Astrocyte of the cerebellum (primary cell): ENCODE results near the gene TRAFD1.

Source experiments
- DNase-seq: peaks from one replicate; pipeline ENCODE4 v3.0.0-alpha.2; 2011; ENCODE audit warnings: low read depth
- H3K4me3 ChIP-seq: 2 replicates; pipeline ENCODE4 v1.5.1; 2011; ENCODE audit warnings: mild to moderate bottlenecking, low read depth, low read length, moderate library complexity
- in situ Hi-C: cut with HindIII; loops from 2 replicates; pipeline ENCODE4 v1.10.0; 2017; ENCODE audit warnings: low sequenced_read_pairs
- TF ChIP-seq, protein P1 (sequence below): IDR thresholded peaks from 2 replicates; pipeline ENCODE4 v1.5.1; 2012; ENCODE audit warnings: low read length, low read depth, moderate library complexity, mild to moderate bottlenecking; ENCODE audit errors: missing control alignments

Gene TRAFD1

DNA sequence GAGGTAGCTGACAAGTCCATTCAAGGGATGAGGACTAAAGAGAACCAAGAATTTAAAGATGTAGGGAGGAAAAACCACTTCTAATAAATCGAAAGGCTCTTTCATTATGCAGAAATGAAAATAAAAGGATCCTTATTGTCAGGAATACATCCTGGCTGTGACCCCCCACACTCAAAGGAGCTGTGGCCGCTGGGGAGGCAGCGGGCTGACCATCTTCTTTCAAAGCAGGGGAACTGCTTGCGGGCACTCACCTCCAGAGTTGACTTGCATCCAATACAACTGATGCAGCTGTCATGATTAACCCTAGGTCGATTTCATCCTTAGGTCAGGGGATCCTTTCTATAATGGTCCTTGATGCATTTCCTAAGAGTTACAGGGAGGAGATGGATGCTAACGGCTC, 35.3 kb downstream of the TRAFD1 start:
- TF ChIP-seq, protein P1, sequence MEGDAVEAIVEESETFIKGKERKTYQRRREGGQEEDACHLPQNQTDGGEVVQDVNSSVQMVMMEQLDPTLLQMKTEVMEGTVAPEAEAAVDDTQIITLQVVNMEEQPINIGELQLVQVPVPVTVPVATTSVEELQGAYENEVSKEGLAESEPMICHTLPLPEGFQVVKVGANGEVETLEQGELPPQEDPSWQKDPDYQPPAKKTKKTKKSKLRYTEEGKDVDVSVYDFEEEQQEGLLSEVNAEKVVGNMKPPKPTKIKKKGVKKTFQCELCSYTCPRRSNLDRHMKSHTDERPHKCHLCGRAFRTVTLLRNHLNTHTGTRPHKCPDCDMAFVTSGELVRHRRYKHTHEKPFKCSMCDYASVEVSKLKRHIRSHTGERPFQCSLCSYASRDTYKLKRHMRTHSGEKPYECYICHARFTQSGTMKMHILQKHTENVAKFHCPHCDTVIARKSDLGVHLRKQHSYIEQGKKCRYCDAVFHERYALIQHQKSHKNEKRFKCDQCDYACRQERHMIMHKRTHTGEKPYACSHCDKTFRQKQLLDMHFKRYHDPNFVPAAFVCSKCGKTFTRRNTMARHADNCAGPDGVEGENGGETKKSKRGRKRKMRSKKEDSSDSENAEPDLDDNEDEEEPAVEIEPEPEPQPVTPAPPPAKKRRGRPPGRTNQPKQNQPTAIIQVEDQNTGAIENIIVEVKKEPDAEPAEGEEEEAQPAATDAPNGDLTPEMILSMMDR: no peak
- DNase-seq: no peak
- no peak overlapping the region for H3K4me3 ChIP-seq
- in situ Hi-C loops: no loop called here

- in situ Hi-C loops: no loop called here
- no peak overlapping the region for H3K4me3 ChIP-seq
- DNase-seq: peak; percentile 13
- TF ChIP-seq, protein P1: no peak
These were observed 36.4 kb downstream of the TRAFD1 start for GRCh38 chr12:112161711-112162110.

GRCh38 chr12:112162241-112162790, 37.0 kb downstream of the TRAFD1 start:
- in situ Hi-C loops: no loop called here
- TF ChIP-seq, protein P1: no peak
- no peak for DNase-seq
- no peak overlapping the region for H3K4me3 ChIP-seq

DNA sequence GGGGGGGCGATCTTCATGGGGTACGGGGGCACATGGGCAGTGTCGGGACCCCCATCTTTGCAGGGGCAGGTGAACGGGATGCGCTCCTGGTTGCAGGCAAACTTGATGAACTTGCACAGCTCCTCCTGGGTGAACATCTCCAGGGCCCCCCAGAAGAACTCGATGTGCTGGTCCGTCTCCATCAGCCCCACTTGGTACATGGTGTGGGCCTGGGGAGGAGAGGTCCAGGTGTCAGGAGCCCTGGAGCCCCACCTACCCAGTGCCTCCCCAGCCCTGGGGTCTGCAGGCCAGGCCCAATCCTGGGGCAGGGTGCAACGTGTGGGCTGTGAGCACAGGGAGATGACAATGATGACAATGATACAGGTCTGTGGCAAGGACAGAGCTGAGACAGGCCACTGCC, 37.7 kb downstream of the TRAFD1 start:
- in situ Hi-C loops: no loop called here
- H3K4me3 ChIP-seq: no peak overlapping the region

DNA sequence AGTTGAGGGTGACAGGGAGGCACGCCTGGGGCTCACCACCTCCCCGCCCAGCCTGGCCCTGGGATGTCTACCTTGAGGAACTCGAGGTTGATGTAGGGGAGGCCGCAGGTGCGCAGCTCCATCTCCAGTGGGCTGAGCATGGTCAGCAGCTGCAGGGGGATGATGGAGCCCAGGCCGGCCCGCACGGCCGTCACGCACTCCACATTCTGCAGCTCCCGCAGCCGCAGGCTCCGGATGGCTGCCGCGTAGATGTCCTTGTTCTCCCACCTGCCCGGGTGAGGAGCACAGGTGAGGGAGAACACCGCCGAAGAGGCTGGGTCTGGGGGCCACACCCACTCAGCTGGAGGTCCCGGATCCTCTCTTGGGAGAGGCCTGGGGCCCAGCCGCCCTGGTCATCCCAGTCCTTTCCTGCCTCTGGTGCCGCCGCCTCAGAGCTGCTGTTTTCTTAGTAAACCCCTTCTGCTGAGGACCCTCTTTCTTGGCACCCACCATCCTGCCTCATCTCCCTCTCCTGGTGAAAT, 38.2 kb downstream of the TRAFD1 start:
- no peak overlapping the region for H3K4me3 ChIP-seq
- TF ChIP-seq, protein P1: no peak
- DNase-seq: no peak
- in situ Hi-C loops: no loop called here

More for the DNA sequence above, 37.7 kb downstream of the TRAFD1 start:
- DNase-seq: no peak
- TF ChIP-seq, protein P1: no peak

DNA sequence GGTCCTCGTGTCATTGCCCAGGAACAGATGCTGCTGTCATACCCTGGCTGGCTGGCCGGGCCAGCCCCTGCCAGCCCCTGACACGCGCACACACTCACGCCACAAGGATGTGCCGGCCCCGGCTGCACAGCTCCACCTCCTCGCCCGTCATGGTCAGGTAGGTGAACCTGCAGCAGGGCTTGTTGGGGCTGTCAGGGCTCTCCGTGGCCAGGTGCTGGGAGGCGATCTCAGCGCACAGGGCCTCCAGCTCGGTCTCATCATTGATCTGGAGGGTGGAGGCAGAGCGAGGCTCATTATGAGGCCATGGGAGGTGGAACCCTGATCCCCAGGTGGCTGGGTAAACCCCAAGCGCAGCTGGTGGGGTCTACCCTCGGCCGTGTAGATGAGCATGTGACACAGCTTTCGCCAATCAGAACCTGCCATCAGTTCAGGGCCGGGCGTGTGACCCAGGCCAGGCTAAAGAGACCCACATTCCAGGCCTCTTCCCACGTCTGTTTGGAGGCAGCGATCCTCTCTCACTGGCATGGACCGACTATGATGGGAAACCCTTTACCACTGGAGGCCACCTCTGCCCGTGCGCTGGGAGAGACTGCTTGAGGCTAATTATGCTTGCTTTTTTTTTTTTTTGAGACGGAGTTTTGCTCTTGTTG, 38.8 kb downstream of the TRAFD1 start:
- no peak overlapping the region for H3K4me3 ChIP-seq
- in situ Hi-C loops: no loop called here
- TF ChIP-seq, protein P1: no peak
- no peak for DNase-seq
